GM12874 (cell line): ENCODE measurements around the gene NQO2.

Experiments used
- TF ChIP-seq, protein P1 (sequence below): IDR thresholded peaks from 2 replicates; pipeline ENCODE4 v1.5.1; 2011; ENCODE audit warnings: low read depth, mild to moderate bottlenecking, control low read depth, low read length, moderate library complexity; ENCODE audit not compliant: insufficient read depth

NQO2 gene

DNA sequence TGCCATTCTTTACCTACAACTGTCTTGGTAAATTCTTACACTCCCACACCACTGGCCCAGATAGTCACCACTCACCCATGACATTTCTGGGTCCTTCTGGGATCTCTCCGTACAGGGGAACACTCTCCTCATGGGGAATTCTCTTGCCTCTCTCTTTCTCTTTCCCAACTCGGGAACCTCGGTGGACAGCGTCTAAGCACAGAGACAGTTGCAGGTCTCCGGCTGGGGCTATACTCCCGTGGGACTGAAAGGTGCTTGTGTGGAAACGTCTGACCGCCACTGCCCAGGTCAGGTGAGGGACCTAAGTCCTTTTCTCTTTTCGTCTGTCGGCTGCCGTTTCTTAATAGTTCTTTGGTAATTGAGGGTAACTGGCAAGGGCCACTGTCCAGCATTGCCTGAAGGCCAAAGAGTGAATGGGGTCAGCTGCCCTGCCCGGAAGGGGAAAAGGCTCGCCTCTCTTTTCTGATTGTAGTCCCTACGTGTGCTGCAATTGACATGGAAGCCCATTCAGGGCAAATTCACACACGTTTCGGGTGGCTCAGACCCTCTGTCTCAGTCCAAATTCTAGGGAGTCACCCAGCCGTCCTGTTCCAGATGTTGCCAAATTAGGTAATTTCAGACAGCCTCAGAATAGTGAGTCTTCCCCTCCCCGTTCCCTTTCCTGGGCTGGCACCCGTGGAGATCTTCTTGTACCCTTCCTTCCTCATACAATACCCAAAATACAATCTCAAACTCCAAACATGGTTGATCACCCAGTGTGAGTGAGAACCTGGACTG is 37.4 kb downstream of the NQO2 start:
- TF ChIP-seq, protein P1, sequence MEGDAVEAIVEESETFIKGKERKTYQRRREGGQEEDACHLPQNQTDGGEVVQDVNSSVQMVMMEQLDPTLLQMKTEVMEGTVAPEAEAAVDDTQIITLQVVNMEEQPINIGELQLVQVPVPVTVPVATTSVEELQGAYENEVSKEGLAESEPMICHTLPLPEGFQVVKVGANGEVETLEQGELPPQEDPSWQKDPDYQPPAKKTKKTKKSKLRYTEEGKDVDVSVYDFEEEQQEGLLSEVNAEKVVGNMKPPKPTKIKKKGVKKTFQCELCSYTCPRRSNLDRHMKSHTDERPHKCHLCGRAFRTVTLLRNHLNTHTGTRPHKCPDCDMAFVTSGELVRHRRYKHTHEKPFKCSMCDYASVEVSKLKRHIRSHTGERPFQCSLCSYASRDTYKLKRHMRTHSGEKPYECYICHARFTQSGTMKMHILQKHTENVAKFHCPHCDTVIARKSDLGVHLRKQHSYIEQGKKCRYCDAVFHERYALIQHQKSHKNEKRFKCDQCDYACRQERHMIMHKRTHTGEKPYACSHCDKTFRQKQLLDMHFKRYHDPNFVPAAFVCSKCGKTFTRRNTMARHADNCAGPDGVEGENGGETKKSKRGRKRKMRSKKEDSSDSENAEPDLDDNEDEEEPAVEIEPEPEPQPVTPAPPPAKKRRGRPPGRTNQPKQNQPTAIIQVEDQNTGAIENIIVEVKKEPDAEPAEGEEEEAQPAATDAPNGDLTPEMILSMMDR: no peak

DNA sequence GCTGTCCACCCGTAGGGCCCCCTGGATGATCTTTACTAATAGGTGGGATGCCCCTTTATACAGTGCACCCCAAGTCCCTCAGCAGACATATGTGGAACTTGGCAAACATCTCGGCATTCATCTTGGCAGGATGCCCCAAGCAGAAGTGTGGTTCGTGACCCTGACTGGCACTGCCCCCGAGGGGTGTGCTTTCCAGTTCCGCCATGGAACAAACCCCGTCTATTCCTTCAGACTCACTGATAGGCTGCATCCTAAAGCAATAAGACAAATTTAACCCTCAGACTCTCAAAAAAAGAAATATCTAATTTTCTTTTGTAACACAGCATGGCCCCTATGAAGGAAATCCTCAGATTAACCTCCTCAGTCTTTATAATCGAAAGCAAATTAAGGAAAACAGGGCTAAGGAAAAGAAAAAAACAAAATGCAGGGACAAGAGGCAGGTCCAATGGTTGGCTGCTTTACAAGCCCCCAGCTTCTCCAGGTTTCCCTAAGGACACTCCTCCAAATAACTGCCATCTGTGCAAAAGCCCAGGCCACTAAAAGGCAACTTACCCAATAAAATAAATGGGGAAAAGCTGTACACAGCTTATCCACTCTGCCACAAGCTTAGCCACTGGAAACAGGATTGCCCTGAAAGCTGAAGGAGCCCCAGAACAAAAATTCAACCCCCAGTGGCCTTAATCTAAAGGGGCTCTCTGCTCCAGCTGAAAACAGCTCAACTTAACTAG is 38.1 kb downstream of the NQO2 start:
- TF ChIP-seq, protein P1: no peak

DNA sequence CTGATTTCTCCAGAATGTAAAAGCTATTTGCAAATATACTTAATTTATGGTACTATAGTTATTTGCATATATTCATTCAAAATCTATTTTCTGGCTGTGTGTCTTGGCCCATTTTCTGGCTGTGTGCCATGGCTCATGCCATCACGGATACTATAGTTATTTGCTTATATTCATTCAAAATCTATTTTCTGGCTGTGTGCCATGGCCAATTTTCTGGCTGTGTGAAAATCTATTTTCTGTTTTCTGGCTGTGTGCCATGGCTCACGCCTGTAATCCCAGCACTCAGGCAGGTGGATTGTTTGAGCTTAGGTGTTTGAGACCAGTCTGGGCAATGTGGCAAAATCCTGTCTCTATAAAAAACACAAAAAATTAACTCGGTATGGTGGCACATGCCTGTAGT is 39.7 kb downstream of the NQO2 start:
- TF ChIP-seq, protein P1: no peak

DNA sequence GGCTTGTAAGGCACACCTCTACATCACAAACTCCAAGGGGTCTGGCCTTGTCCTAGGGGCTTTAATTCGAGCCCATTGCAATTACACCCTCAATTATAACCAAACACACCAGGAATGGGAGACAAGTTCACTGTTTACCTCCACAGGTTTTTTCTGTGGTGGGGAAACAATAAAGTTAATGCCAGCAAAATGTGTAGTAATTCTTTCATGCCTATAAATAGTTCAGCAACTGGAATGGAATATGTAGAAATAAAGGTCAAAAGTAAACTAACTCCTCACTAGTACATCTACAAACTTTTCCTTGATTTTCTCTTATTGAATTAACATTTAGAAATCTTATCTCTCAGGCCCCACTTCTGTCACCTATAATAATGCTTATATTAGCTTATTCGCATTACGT is 41.5 kb downstream of the NQO2 start:
- TF ChIP-seq, protein P1: no peak

DNA sequence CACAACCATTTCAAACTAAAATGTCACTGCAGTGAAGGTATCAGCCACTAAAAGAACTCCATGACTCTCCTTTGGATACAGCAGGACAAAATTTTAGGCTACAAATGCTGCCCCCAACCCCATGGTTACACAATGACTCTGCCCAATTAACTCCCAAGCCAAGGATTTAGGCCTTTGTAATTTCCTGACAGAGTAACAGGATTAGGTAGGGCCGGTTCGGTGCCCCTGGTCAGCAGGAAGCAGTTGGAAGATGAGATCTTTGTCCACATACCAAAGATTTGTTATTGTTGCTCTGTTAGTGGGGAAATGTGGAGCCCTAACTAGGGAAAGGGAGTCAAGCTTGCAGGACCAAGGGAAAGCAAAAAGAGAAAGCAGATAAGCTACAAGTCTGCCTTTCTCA is 41.9 kb downstream of the NQO2 start:
- TF ChIP-seq, protein P1: no peak

DNA sequence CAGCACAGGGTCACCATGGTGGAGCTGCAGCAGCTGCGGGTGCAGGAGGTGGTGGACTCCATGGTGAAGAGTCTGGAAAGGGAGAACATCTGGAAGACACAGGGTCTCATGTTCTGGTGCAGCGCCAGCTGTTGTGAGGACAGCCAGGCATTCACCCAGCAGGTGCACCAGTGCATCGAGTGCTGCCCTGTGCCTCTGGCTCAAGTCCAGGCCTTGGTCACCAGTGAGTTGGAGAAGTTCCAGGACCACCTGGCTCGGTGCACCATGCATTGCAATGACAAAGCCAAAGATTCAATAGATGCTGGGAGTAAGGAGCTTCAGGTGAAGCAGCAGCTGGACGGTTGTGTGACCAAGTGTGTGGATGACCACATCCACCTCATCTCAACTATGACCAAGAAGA is 45.7 kb downstream of the NQO2 start:
- TF ChIP-seq, protein P1: no peak

DNA sequence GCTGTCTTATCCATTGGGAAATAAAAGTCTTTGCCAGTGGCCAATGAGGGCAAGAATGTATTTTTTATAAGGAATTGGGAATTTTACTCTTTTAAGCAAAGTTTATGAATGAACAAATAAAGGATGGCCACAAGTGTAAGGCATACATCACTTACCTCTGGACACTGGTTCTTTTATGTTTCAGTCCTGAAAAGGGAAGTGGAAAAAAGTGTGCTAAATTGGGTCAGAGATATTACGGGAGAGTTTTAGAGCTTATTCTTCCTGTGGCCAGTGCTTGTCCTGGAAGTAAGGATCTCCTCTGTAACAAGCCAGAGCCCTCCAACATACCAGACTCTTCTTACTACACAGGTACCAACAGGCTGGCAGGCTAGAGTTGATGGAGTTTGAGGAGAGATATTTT is 46.1 kb downstream of the NQO2 start:
- TF ChIP-seq, protein P1: no peak
